GDM1 (cell line): ENCODE results near the gene ETS1.

Experiments used
- DNase-seq: peaks from one replicate; lab custom pipeline; 2025; lab: John Stamatoyannopoulos, UW

ETS1 gene

DNA sequence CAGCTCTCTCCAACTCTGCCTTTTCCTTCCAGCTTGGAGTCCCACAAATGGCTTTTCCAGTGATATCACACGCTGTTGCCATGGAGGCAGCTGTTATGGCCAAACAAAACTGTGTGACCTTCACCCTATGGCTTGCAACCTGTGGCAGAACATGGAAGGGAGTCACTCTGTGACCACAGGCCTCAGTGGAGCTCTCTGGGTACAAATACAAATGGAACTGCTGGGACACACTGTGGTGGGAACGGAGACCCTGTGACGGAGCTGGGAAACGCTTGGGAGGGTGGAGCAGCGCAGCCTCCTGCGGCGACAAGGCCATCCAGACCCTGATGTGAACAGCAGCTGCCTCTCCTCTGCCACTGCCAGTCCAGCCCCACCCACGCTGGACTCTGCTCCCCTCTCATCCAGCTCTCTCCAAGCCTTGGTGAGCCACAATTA lies 162.5 kb downstream of the ETS1 start:
- DNase-seq: no peak

DNA sequence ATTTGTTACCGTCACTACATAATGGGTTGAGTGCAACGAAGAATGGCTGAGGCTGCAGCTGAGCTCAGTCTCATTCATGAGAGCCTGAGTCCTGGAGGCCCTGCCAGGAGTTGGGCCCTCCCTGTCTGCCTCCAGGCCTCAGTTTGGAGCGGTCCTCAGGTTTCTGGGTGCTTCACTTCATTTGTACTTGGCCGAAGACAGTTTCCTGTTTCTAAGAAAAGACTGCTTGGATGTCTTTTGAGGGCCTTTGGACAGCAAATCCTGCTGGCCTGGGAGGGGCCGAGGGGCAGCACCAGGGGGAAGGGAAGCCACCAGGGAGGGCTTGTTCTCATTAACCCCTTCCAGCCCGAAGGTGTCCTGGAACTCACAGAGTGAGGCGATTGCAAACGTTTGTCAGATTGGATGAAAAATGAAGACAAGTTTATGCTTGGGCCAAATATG lies 163.1 kb downstream of the ETS1 start:
- DNase-seq: no peak

DNA sequence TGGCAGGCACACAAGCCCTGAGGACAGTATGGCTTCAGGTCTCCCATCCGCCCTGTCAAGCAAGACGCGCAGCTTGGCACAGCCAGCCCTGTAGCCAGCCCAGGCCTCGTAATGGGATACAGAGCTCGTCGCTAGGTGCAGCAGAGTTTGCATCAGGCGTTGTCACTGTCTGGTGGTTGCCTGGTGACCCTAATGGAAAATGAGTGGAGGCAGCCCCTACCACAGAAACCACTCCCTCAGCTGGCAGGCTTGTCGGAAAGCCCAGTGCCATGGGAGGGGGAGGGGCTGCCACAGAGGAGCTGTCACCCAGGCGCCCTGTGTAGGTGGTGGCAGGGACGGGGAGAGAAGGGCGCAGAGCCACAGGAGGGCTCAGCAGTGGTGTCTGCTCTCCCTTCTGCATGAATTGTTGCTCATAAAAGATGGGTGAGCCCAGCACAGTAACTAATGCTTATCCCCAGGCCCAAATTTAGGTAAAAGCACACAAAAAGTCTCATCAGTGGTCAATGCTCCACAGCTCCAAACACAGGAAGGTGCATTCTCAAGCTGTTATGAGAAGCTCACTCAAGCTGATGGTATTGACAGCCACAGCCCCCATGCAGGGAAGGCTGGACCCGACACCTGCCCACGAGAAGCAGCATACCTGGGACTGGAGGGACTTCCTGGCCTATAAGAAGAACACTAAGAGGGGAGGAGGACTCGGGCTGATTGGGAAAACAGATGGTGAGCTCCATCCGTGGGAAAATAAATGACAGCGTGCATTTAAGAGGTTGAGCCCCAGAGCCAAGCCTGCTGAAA lies 164.6 kb downstream of the ETS1 start:
- no peak for DNase-seq

DNA sequence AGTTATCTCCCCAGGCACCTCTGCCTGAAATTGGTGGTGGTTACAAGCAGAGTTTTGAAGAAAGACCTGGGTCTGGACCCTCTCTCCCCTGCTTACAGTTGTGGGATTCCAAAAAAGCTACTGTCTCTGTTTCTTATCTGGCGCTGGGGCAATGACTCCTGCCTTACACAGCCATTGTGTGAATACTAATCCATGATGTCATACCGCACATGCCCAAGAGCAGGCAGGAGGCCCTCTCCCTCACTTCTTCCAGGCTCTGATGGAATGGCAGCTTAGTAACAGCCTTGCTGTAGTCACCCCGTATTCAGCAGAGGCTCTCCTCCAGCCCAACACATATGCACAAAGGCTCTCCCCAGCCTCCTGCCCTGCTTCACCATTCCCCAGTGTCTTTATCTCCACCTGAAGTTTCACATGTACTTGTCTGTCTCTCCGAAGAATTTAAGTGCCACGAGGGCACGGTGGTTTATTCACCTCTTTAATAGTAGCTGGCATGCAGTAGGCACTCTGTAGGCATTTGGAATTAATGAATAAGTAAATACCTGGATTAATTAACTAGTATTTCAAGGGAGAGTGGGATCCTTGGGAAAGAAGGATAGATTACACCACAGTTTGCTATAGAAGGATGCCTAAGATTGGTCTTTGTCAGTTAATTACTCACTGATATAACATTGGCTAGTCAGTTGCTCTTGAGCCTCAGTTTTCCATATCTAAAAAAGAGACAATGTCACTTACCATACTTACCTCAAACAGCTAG lies 165.6 kb downstream of the ETS1 start:
- DNase-seq: no peak

DNA sequence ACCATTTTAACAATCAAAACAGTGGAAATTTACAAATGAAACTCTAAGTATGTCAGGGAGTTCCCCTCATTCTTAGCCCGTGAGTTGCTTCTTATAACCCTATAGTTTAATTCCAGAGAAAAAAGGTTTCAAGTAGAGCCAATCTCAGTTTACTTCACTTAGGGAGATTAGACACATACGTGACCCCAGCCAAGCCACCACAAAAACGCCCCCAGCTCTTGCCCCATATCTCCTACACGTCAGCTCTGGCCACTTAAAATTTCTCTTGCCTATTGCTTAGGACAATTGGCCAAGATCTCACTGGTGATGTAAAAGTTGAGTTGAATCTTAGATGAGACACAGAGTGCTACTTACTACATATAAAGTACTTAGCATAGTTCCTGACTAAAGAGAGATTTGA lies 166.4 kb downstream of the ETS1 start:
- no peak for DNase-seq

DNA sequence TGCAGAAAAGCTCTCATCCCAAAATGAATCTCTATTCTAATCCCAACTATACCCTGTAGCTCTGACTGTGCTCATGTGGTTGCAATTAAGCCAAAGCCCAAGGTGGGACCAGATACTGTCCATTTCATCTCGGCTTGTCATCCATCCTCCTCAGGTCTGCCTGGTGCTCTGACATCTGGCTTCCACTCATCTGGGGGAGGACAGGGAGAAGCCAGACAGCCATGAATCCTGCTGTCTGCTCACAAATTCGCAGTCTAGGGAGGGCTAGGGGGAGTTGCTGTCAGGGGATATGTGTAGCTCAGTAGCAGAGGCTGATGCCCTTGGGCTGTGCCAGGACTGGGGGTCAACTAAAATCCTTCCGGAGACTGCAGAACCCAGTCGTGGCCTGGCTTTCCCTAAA lies 167.1 kb downstream of the ETS1 start:
- no peak for DNase-seq

DNA sequence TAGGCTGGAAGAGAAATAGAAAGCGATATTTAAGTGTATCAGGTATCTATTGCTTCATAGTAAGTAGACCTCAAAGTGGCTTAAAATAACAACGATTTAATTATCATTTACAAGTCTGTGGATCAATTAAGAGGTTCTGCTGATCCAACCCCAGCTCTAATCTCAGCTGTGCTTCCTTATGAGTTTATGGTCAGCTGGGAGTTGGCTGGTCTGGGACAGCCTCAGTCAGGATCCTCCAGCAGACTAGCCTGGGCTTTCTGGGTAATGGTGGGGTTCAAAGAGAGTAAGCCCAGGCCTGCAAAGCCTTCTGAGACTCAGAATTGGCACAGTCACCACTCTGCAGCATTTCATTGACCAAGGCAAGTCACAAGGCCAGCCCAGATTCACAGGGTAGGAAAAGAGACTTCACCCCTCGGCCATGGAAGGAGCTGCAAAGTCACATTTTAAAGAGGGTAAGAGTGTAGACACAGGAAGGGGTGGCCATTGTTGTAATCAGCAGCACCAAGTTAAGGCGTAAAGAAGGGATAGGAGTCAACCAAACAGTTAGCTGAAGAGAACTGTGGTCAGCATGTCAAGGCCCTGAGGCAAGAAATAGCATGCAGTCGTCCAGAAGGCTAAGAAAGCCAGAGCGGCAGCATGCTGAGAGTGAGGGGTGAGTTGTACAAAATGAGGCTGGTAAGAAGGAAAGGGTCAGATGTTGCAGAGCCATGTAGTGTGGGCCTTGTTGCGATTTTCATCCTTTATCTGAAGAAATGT lies 168.2 kb downstream of the ETS1 start:
- no peak for DNase-seq

DNA sequence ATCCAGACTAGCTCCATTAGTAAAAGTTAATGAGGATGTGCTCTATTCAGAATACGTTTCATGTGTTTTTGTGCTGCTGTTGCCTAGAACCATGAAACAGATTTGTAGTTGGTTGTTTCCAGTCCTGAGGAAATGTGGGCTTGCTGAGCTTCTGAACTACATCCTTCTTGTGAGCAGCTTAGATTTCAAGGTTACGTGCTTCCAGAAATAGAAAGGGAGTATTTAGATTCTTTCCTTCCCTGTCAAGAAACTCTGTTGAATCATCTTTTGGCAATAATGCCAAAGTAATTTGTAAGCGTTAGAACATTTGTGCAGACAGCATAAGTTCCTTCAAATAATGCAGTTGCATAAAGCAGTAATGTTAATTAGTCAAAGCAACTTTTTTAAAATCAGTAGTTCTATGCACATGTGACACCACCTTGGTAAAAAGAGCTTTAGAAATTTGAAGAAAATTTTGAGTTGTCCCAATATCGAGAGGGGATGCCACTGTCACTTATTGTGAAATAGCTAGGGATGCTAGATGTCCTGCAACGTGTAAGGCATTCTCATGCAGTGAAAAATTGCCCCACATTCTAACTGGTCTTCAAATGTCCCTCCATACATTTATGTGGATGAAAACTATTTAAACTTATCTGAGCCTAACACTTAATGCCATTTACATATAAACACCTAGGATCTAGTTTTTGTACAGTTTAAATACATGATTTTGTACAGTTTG lies 169.6 kb downstream of the ETS1 start:
- DNase-seq: no peak

DNA sequence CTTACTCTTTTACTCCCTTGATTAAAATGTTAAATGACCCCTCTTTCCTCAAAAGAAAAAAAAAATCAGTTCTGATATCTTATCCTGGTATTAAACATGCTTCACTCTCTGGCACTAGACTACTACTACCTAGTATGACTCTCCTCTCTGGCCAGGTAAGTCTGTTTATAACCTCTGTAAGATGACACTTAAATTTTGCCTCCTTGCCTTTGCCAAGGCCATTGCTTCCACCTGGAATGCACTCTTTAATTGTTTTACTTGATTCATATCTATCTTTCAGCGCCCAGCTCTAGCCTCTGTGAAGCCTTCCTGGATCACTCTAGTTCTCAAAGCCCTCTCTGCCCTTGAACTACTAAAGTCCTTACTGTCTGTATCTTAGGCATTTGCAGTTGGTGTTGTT lies 170.4 kb downstream of the ETS1 start:
- DNase-seq: no peak

DNA sequence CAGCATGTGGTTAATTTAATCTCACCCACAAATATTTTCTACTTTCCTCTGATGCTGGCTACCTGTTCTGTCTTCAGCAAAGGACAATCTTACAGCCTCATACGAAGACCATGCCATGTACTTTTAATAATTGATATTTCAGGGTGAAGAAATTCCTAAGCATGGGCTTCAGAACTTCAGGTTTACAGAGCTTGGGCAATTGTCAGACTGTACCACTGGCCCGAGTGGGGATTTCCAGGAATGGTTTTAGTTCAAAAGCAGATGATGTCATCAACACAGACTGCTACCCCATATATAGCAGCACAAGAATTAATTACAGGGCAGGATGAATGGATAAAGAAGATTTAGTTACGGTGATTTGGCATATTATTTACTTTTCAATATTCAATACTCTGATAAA lies 171.8 kb downstream of the ETS1 start:
- DNase-seq: no peak

DNA sequence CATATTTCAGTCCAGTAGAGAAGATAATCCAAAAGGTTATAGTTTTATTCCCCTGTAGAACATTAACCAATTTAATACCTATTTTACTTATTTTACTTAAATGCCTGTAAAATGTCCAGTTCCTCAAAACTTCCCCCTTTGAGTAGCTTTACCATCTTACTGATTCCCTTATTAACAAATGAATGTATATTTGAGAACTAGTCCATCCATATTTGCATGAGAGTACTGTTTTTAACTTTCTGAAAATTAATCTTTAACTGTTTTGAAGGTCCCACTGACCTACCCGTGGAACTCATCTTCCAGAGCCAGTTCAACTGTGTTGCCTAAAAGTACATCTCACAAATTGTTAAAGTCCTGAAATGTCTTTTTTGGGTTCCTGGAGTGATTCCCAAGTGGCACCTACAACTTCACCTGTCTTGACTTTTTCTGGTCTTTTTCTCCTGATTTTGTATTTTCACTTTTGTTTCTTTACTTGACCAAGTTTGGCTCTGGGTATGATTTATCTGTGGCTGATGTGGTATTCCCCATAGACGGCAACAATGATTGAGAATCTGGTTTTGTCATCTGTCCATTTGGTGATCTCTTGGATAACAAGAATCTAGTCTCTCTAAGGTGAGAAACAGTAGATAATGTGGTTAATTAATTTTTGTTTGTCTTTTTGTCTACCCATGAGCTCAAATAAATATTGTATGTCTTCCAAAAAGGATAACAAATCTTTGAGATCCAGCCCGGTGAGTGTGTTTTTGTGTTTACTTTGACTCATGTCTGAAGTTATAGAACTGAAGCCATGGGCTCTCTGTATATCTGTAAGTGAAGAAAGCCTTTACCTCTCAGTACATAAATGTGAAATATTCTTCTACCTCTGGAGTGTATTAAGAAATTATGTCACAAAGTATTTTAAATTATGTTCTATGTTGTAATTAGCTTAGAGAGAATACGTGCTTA lies 174.2 kb downstream of the ETS1 start:
- no peak for DNase-seq

DNA sequence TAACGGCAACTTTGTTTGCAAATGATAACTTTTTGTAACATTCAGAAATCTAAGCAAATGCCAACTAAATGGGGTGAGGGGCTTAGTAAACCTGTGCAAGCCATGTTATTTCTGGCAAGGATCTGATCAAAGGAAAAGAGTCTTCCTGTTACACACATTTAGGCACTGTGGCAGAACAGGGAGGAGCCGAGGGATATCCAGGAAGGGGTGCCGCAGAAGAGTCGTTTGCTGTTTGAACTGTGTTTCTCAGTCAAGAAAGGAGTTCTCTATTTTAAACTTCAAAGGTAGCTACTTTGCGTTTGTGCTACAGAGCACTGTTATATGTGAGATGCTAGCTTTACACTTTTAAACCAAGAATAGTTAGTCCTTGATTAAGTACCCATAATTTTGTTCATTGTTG lies 175.5 kb downstream of the ETS1 start:
- DNase-seq: no peak

DNA sequence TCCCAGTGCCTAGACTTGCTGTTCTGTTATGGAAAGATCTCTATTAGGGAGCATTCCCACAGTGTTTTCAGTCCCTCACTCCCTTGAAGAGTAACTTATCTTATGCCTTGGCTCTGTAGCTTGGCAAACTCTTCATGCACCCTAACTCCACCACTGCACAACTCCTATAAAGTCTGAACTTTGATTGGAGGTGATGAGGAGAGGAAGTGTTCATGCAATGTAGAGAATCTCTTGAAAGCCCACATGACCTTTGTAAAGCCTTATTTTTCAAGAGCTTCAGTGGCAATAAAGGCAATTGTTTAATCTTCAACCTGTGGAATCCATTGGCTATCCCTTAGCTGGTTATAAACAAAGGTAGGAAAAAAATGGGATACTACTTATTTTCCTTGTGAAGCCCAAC lies 176.2 kb downstream of the ETS1 start:
- DNase-seq: no peak

DNA sequence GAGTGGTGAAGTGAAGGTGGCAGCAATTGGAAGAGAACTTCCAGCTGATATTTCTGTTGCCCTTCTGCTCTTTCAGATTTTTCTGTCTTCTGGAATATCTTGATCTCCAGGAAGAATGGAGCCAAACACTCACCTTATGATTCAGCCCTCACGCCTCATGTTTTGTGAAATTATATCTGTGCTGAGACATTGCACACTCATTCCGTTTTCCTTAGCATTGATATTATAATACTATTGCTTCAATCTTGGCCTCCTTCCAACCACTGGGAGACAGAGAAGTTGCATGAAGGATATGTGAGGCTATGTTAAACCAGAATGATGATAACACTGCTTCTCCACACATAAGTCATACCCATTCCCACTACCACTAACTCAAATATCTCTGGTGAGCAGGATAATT lies 177.9 kb downstream of the ETS1 start:
- no peak for DNase-seq
